GM12891 (cell line): ENCODE data around the gene GLYAT.

Experiments
- PAX5 ChIP-seq: IDR thresholded peaks from 2 replicates; pipeline ENCODE4 v1.6.1; 2011; ENCODE audit warnings: low read length, moderate library complexity, mild to moderate bottlenecking; ENCODE audit not compliant: insufficient read depth, severe bottlenecking
- POLR2A ChIP-seq: IDR thresholded peaks from 2 replicates; pipeline ENCODE4 v1.6.1; 2011; ENCODE audit warnings: low read depth, low read length, control low read depth
- POLR2AphosphoS5 ChIP-seq: IDR thresholded peaks from 2 replicates; pipeline ENCODE4 v1.6.1; 2011; ENCODE audit warnings: low read depth, low read length, control low read depth
- POU2F2 ChIP-seq: IDR thresholded peaks from 2 replicates; pipeline ENCODE4 v1.6.1; 2011; ENCODE audit warnings: low read depth, mild to moderate bottlenecking, control low read depth, low read length, moderate library complexity
- SPI1 ChIP-seq: IDR thresholded peaks from 2 replicates; pipeline ENCODE4 v1.6.1; 2011; ENCODE audit warnings: low read depth, low read length, control low read depth
- TAF1 ChIP-seq: IDR thresholded peaks from 2 replicates; pipeline ENCODE4 v1.6.1; 2011; ENCODE audit warnings: low read depth, low read length, control low read depth

DNA sequence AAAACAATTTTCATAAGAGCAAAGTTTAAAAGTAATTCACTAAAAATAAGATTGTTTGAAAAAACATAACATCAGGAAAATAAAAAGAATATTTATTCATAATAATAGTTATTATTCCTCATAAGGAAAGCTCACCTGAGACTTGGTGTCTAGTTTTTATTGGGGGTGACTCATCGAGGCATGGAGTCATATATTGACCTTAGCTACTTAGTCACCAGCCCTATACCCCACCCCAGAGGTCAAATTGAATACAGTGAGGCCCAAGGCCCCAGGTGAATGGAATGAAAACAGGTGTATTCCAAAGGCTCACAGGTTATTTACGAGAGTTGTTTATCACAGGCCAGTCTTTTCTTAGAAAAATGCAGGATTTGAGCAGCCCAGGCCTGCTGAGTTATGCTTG is 72.3 kb downstream of the GLYAT start:
- TF ChIP-seq POLR2AphosphoS5 = no peak
- TF ChIP-seq POLR2A = no peak
- no peak for TF ChIP-seq SPI1
- TF ChIP-seq TAF1 = no peak
- no peak for TF ChIP-seq PAX5
- TF ChIP-seq POU2F2 = no peak
